Caco-2 (cell line): ENCODE results near the gene SLC15A1. TPM values are rescaled to one million over a fixed set of nuclear protein-coding genes. Genes with fewer than 3 reads are reported as not detected.

Experiments
- BruUV-seq: library from RNA; stranded (reverse); fragments of 400-500 nt; replicated peaks from 2 replicates; lab custom pipeline; 2021; lab: Mats Ljungman, UMichigan
- CTCF ChIA-PET: fragments of 300-600 bp; sonication (Branson Sonifier 250); formaldehyde crosslinking; loops from one replicate; lab custom pipeline; 2022; ENCODE audit warnings: antibody characterized with exemption; lab: Charles Lee
- POLR2A ChIA-PET: fragments of 300-600 bp; sonication (Branson Sonifier 250); formaldehyde crosslinking; loops from one replicate; lab custom pipeline; 2022; ENCODE audit warnings: antibody characterized with exemption; lab: Charles Lee
- DNase-seq, 2 experiments: peaks; one replicate each; pipeline versions ENCODE4 v3.0.0 to v3.0.0-alpha.2; 2020 to 2022
- H3K27me3 ChIP-seq: replicated peaks from 2 replicates; pipeline ENCODE4 v1.6.0; 2011; ENCODE audit warnings: low read length; ENCODE audit not compliant: control insufficient read depth, insufficient read depth
- H3K36me3 ChIP-seq: 2 replicates; pipeline ENCODE4 v1.5.1; 2011; ENCODE audit warnings: low read length; ENCODE audit not compliant: control insufficient read depth, insufficient read depth
- H3K4me1 ChIP-seq: fragments of 250-450 bp; sonication (Bioruptor Pico); 2 replicates; pipeline ENCODE4 v1.5.1; 2020; ENCODE audit warnings: mild to moderate bottlenecking
- H3K4me3 ChIP-seq: 2 replicates; pipeline ENCODE4 v1.5.1; 2011; ENCODE audit warnings: low read depth, mild to moderate bottlenecking, control low read depth, low read length
- H3K9me3 ChIP-seq: fragments of 250-450 bp; sonication (Bioruptor Pico); 2 replicates; pipeline ENCODE4 v1.5.1; 2020; ENCODE audit warnings: mild to moderate bottlenecking, moderate library complexity
- H3K27ac Mint-ChIP-seq: one replicate; pipeline ENCODE4 v1.8.0; 2022; ENCODE audit warnings: mixed read lengths; ENCODE audit not compliant: unreplicated experiment
- H3K27me3 Mint-ChIP-seq: one replicate; pipeline ENCODE4 v1.8.0; 2022; ENCODE audit warnings: mixed read lengths; ENCODE audit not compliant: insufficient read depth, unreplicated experiment
- H3K36me3 Mint-ChIP-seq: one replicate; pipeline ENCODE4 v1.8.0; 2022; ENCODE audit warnings: mild to moderate bottlenecking, mixed read lengths; ENCODE audit not compliant: insufficient read depth, unreplicated experiment
- H3K4me1 Mint-ChIP-seq: one replicate; pipeline ENCODE4 v1.8.0; 2022; ENCODE audit warnings: low read depth, mixed read lengths; ENCODE audit not compliant: unreplicated experiment
- H3K4me3 Mint-ChIP-seq: one replicate; pipeline ENCODE4 v1.8.0; 2022; ENCODE audit warnings: mild to moderate bottlenecking, moderate library complexity, mixed read lengths; ENCODE audit not compliant: unreplicated experiment
- H3K9me3 Mint-ChIP-seq: one replicate; pipeline ENCODE4 v1.8.0; 2022; ENCODE audit warnings: mixed read lengths; ENCODE audit not compliant: unreplicated experiment
- intact Hi-C: fragments of 100-400 bp; cut with micrococcal nuclease; formaldehyde crosslinking; loops from one replicate; pipeline ENCODE4 v1.10.0; 2022; ENCODE audit not compliant: unreplicated experiment
- total RNA-seq: library from RNA; stranded (reverse); gene quantifications from 2 replicates; pipeline ENCODE4 v1.2.3, GENCODE V29; 2022
- TF ChIP-seq, protein P1 (sequence below), 2 experiments: fragments of 200-600 bp in 1 of 2; IDR thresholded peaks; 1 replicate in 1 of 2; 2 replicates in 1 of 2; pipeline versions ENCODE4 v1.5.1 to v1.8.0; 2011 to 2022; ENCODE audit warnings: antibody characterized with exemption in 1 of 2, control low read depth in 1 of 2, inconsistent platforms in 1 of 2, low read depth in 1 of 2, low read length in 1 of 2, mild to moderate bottlenecking in 1 of 2, moderate library complexity in 1 of 2; ENCODE audit not compliant: insufficient read depth in 1 of 2, severe bottlenecking in 1 of 2, unreplicated experiment in 1 of 2

Gene SLC15A1
- total RNA-seq, 1 experiment from 2014 or later = 12.3 TPM

DNA sequence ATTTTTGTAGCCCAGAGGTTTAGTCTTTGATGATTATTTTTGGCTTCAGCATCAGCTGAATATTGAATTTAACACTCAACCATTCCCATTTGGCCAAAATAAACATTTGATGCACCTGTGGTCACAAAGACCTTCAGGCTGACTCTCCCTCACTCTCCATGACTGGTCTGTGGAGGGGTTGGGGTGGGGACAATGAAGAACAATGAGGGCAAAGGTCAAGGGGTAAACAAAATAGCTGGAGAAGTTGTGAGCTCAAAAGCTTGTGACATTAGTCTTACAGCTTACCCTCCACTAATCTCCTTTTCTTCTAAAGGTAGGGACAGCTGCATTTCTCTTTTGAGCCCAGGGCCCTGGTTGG is 86.9 kb downstream of the SLC15A1 start:
- Mint-ChIP-seq H3K36me3 (no peaks in the 10 kb centered on the region), H3K27ac (peak overlapping the region; percentile 54), H3K9me3 (peaks cover 10% of the 10 kb centered on the region), H3K27me3 (no peaks in the 10 kb centered on the region), H3K4me3 (peak overlapping the region; percentile 36), H3K4me1 (peaks cover 46% of the 10 kb centered on the region)
- Histone ChIP-seq H3K27me3 (no peaks in the 10 kb centered on the region), H3K4me1 (peaks cover 45% of the 10 kb centered on the region), H3K9me3 (no peaks in the 10 kb centered on the region), H3K4me3 (no peak overlapping the region), H3K36me3 (no peaks in the 10 kb centered on the region)
- BruUV-seq = no TSS peak
- POLR2A ChIA-PET = interaction anchor here (0.7 to 1.0 kb wide), 4 partner anchors 18 to 159 kb away, joined by 3 to 4 read pairs (median 3); no protein-coding TSS in a partner anchor
- peak; percentile 73 to 74 for DNase-seq
- intact Hi-C loops = loop anchor here (1.0 to 10.0 kb wide), 3 partner anchors 12 to 631 kb away; partner anchors contain the start of gene FARP1
- TF ChIP-seq, protein P1, sequence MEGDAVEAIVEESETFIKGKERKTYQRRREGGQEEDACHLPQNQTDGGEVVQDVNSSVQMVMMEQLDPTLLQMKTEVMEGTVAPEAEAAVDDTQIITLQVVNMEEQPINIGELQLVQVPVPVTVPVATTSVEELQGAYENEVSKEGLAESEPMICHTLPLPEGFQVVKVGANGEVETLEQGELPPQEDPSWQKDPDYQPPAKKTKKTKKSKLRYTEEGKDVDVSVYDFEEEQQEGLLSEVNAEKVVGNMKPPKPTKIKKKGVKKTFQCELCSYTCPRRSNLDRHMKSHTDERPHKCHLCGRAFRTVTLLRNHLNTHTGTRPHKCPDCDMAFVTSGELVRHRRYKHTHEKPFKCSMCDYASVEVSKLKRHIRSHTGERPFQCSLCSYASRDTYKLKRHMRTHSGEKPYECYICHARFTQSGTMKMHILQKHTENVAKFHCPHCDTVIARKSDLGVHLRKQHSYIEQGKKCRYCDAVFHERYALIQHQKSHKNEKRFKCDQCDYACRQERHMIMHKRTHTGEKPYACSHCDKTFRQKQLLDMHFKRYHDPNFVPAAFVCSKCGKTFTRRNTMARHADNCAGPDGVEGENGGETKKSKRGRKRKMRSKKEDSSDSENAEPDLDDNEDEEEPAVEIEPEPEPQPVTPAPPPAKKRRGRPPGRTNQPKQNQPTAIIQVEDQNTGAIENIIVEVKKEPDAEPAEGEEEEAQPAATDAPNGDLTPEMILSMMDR (IDR thresholded peaks at IDR 0.05; ENCODE audit: insufficient read depth in 1 of 2, low read depth in 1 of 2, low read length in 1 of 2, severe bottlenecking in 1 of 2, unreplicated experiment in 1 of 2) = no peak
- CTCF ChIA-PET = interaction anchor here (0.5 to 2.7 kb wide), 5 partner anchors 12 to 220 kb away, joined by 3 to 16 read pairs (median 6); no protein-coding TSS in a partner anchor

DNA sequence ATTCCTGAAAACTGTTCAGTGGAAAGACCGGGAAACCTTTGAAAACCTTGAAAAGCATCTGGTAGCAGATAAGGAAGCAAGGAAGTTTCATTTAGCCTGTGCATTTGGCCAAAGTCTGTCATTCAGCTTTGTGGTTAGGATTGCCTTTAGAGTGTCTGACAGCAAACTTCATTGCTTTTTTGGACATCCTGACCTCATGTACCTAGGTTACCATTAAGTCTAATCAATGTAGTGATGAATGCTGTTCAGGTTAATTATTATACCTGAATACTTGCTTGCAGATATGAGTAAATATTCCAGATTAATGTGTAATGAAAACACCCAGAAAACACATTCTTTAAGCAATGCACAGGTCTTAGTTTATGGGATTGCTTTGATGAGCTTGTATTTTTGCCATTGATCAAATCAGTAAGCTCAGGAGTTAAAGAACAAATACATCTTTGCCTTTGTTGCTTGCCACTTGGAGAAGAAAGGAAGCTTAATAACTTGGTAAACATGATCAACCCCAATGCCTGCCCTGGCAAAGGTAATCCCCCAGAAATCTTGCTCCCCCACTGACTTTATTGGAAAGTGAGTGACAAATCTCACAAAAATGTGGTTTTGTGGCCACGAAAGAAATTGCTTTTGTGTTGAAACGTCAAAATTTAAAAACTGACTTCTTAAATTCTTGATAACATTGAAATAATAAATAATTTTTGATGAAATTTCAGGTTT is 87.4 kb downstream of the SLC15A1 start:
- Mint-ChIP-seq H3K36me3 (no peaks in the 10 kb centered on the region), H3K4me3 (peak overlapping the region; percentile 38), H3K4me1 (peaks cover 46% of the 10 kb centered on the region), H3K27me3 (no peaks in the 10 kb centered on the region), H3K9me3 (peaks cover 10% of the 10 kb centered on the region), H3K27ac (peak overlapping the region; percentile 54)
- no peaks in the 10 kb centered on the region for H3K36me3 ChIP-seq
- BruUV-seq = no TSS peak
- ChIA-PET CTCF (interaction anchor here (0.6 to 2.7 kb wide), 4 partner anchors 12 to 220 kb away, joined by 6 to 16 read pairs (median 8); no protein-coding TSS in a partner anchor), POLR2A (interaction anchor here (0.6 to 1.0 kb wide), 5 partner anchors 17 to 160 kb away, joined by 3 to 4 read pairs (median 3); no protein-coding TSS in a partner anchor)
- H3K27me3 ChIP-seq = no peaks in the 10 kb centered on the region
- no peak overlapping the region for H3K4me3 ChIP-seq
- TF ChIP-seq, protein P1 (IDR thresholded peaks at IDR 0.05; ENCODE audit: insufficient read depth in 1 of 2, low read depth in 1 of 2, low read length in 1 of 2, severe bottlenecking in 1 of 2, unreplicated experiment in 1 of 2) = no peak
- H3K9me3 ChIP-seq = no peaks in the 10 kb centered on the region
- intact Hi-C loops = loop anchor here (1.0 to 10.0 kb wide), 3 partner anchors 12 to 630 kb away; partner anchors contain the start of gene FARP1
- peak in 1 of 2 experiments; percentile 57 for DNase-seq
- H3K4me1 ChIP-seq = peaks cover 45% of the 10 kb centered on the region

DNA sequence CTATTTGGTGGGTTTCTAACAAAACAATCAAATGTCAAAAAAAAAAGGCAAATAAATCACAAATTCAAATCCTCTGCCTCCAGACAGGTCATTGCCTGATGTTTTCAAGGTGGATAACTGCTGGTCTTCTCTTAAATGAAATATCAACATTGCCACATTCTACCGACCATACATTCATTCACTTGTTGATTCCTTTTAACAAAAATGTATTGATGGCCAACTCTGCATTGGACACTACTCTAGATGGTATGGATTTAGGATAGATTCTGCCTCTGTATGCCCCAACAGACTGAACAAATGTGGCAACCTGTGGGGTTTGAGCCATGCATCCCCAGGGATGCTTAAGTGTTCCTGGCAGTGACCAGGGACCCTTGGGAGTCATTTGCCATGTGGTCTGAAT is 88.0 kb downstream of the SLC15A1 start:
- no peak for DNase-seq
- Mint-ChIP-seq H3K27me3 (no peaks in the 10 kb centered on the region), H3K9me3 (peaks cover 10% of the 10 kb centered on the region), H3K4me1 (peaks cover 46% of the 10 kb centered on the region), H3K36me3 (no peaks in the 10 kb centered on the region), H3K27ac (peak overlapping the region; percentile 54), H3K4me3 (peak overlapping the region; percentile 38)
- Histone ChIP-seq H3K4me3 (no peak overlapping the region), H3K27me3 (no peaks in the 10 kb centered on the region), H3K4me1 (peaks cover 45% of the 10 kb centered on the region), H3K9me3 (peaks cover under 1% of the 10 kb centered on the region; the same call in 1 of the 2 replicates), H3K36me3 (no peaks in the 10 kb centered on the region)
- intact Hi-C loops = loop anchor here (2.0 to 10.0 kb wide), 2 partner anchors 520 to 630 kb away; partner anchors contain the start of gene FARP1
- POLR2A ChIA-PET = interaction anchor here (0.6 kb wide), 1 partner anchor 77 kb away, joined by 3 read pairs; no protein-coding TSS in a partner anchor
- CTCF ChIA-PET = interaction anchor here (1.2 to 2.7 kb wide), 3 partner anchors 11 to 219 kb away, joined by 6 to 16 read pairs (median 6); no protein-coding TSS in a partner anchor
- TSS peak; percentile 81 for BruUV-seq
- TF ChIP-seq, protein P1 (IDR thresholded peaks at IDR 0.05; ENCODE audit: insufficient read depth in 1 of 2, low read depth in 1 of 2, low read length in 1 of 2, severe bottlenecking in 1 of 2, unreplicated experiment in 1 of 2) = no peak
